Measurements from ENCODE around the gene ARHGAP29.

Gene ARHGAP29

DNA sequence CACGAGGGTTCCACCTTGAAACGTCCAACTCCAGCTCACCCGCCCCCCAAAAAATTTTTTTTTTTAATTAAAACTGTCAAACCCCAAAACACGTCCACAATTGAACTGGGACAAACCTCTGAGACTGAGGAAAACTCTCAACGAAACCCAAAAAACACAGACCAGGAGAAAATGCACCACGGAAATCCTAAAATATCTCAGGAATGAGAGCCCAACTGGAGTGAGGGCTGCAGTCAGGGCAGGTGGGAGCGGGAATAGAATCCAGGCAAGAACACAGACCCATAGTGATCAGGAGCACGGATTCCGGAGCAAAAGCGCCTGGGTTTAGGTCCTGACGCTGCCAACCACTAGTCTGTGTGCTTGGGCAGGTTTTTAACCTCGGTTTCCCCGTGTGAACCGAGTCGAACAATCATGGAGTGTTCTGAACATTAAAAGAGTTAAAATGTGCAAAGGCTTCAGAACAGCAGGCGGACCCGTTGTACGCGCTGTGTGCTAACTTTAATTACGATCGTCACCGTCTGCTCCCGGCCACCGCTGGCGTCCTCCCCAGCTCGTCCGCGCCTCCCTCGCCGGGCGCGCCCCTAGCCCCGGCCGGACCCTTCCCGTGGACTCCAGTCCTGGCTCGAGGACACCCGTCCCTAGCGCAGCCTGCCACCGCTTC lies 624 bp downstream of the ARHGAP29 start:
- DNase-seq (ENCODE audit: low read depth in 2 of 3, low spot score in 1 of 3), result no peak

DNA sequence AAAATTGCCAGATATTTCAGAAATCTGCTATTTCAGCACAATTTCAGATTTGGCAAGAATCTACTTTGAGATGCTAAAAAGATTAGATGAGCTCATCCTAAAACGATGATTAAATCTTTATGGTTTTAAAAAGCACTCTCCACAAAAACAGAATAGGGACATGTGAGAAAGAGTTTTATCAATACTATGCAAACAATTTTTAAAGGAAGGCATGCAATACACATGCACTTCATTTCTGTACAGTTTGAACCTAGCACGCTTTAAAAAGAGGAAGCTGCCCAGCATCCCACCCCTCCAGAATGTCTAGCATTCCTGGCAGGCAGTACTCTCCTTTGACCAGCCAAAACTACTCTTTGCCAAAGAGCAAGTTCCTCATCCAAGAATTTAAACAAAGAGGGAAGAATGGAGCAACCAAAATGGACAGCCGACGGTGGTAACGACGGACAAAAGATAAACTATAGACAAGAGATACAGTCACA lies 1.3 kb downstream of the ARHGAP29 start:
- DNase-seq (ENCODE audit: low read depth in 2 of 3, low spot score in 1 of 3), result no peak

DNA sequence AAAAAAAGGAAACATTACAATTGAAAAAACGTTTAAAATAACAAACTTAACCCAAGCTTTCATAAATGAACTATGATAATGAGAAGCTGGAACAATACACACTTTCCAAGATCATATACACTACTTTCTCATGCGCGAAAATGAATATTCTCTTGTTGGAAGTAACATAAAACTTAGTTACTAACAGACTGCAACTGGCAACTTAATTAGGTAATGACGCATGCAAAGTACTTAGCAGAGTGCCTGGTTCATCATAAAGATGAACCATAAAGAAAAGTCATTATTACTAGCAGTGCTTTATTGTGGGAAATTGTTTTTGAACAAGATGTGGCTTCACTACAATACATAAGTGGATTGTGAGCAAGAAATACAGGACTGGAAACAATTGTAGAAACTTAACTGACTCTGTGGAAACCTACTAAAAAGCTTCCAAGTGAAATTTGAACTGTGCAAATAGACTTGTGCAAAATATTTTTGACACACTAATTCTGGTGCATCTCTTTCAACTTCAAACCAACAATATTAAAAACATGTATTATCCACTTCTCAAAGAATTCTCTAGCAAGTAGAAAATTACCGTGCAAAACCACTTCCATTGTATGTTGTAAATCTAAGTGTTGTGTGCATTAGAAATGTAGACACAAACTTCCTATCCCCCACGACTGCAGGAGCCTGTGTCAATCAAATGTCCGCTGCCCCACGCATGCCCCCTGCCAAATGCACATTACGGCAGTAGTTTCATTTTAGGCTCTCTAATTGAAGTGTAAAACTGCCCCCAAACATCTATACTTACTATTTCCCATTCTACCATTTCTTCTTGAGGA lies 2.0 kb downstream of the ARHGAP29 start:
- no peak for DNase-seq (ENCODE audit: low read depth in 2 of 3, low spot score in 1 of 3)

DNA sequence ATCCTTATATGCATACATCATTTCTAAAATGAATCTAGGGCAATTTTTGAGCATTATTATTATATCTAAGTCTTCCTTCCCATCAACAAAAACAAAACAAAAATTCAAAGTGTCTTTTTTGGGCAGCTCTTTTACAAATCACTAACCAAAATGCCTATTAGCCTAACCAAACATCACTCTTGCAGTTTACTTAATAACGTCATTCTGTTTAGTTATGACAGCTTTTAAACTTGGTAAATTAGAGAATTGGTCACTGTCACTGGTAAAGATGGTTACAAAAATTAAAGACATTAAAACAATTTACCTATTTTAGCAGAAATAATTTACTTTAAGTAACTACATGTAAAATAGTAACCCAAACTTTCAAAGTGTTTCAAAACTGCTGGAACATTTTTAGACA lies 2.8 kb downstream of the ARHGAP29 start:
- no peak for DNase-seq (ENCODE audit: low read depth in 2 of 3, low spot score in 1 of 3)

DNA sequence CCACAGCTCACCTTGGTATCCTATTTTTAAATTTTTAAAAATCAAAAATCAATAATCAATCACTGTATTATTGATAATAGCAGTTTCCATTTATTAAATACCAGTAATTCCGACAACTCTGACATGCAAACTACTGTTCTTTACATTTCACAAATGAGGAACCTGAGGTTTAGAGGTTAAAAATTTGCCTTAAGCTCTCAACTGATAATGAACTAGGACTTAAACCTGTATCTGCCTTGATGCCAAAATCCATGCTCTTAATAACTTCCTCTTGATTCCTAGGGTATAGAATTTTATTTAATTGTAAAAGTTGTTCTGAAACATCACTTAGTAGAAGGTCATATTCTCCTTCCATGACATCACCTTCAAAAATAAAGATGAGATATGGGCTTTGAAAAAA lies 5.6 kb downstream of the ARHGAP29 start:
- no peak for DNase-seq (ENCODE audit: low read depth in 2 of 3, low spot score in 1 of 3)

DNA sequence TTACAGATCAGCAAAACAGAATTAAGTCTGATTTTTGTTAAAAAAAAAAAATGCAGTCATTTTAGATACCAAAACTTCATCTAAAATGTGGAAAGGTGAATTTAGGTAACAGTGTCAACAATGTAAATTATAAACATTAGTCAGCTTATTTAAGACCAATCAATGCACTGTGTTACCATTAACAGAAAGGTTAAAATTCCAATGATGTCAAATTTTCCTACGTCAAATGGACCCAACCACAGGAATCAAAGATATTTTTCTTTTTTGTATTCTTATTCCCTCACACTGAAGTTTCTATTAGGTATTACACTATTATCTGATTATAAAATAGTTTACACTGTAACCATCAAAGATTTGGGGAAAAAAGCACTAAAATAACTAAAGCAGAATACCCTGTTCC lies 6.5 kb downstream of the ARHGAP29 start:
- DNase-seq (ENCODE audit: low read depth in 2 of 3, low spot score in 1 of 3), result no peak

DNA sequence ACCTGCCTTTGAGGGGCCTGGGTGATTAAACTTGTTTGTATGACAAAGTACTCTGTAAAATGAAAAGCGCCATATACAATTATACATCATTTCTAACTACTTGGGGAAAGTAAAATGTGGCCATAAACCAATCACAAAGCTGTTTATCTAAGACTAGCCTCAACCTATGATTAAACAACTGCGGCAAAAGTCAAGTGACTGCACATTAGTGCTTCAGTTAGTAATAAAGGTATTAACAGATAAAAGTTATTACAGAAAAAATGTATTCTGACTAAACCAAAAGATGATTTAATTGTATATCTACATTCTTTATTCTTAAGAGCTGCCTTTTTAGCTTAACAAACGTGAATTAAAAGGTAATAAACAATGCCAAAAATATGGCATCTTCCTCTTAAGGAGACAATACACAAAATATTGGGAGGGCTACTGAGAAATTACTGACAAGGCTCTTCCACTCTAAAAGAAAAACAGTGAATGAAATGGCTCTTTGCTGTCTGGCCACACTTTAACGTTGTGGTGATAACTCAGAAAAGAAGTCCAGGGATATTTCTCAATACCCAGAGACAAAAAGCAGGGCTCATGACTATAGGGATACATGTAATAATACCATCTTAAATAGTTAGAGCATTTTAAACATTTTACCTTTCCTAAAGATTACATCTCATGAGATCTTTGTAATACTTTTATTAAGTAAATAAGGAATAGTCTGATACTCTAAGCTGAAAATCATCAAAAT lies 8.6 kb downstream of the ARHGAP29 start:
- DNase-seq (ENCODE audit: low read depth in 2 of 3, low spot score in 1 of 3), result no peak

DNA sequence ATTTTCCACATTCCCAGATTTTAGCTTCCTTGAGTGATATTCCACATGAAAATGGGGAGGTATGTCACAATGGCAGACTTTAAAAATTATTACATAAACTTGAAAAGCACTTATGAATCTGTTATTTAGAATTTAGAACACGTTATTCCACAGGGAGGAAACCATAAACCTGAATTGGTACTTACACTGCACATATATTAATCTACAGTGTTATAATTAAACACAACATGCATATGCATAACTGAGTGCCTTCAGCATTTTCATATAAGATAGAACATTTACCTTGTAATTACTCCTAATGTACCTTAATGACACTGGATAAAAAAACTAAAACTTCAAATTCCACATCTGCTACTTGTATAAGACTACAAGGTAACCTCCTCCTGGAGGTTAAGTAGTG lies 9.8 kb downstream of the ARHGAP29 start:
- no peak for DNase-seq (ENCODE audit: low read depth in 2 of 3, low spot score in 1 of 3)

DNA sequence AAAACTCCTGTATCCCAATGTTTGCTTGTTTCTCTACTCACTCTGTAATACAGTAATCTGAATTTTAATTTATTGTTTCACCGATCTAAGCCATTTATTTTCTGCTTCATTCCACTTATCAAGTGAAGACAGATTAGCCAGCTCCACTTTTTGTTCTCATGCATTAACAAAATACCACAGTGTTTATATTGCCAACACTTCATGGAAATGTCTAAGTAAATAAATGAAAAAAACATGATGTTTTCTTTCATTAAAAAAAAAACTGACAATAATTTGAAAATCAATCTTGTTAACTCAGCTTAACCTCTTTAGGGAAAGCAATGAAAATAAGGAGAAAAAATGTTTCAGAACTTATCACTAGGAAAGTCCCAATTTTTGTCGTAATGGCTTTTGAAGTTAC lies 11.5 kb downstream of the ARHGAP29 start:
- DNase-seq (ENCODE audit: low read depth in 2 of 3, low spot score in 1 of 3), result no peak

DNA sequence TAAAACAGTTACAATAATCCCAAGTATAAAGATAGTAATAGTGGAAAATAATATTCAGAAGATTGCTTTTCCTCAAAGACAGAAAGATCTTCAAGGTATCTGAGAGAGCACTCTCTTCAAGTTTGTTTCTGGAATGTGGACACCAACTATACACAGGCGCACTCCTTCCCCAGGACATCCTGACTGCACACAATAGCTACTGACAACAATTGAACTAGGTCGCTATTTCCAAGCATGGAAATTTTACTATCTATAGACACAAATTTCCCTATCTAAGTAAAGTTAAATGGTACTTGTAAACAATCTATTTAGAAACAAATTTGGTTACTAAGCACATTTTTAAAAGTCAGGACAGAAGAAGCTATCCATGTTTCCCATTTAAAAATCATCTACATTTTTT lies 19.1 kb downstream of the ARHGAP29 start:
- no peak for DNase-seq (ENCODE audit: low read depth in 2 of 3, low spot score in 1 of 3)

DNA sequence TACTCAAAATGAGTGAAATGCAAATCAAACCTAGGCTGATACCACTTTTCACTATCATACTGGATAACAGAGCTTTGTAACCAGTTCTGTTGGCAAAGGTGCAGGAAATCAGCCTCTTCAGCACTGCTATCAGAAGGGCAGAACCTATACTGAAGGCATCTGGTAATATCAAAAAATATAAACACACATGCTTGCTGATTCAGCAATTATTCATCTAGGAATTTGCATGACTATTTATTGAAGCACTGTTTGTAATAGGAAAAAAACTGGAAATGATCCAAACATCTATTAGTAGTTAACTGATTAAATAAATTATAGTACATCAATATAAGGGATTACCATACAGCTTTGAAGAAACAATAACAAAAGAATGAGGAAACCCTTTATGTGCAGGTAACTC lies 21.4 kb downstream of the ARHGAP29 start:
- no peak for DNase-seq (ENCODE audit: low read depth in 2 of 3, low spot score in 1 of 3)

DNA sequence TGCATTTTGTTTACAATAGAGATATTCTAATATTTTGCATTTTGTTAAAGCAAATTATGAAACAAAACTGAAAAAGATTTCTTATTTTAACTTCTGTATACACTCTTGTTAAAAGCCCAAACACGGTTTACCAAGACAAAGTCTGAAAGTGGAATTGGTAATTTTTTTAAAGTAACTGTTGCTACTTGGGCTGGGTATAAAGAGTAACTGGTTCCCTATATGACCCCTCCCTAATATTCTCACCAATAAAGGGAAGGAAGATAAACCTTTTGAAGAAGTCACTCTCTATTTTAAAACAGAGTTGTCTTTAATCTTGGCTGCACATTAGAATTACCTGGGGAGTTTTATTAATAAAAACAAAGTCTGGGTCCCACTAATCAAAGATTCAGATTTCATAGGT lies 27.4 kb downstream of the ARHGAP29 start:
- no peak for DNase-seq (ENCODE audit: low read depth in 2 of 3, low spot score in 1 of 3)

DNA sequence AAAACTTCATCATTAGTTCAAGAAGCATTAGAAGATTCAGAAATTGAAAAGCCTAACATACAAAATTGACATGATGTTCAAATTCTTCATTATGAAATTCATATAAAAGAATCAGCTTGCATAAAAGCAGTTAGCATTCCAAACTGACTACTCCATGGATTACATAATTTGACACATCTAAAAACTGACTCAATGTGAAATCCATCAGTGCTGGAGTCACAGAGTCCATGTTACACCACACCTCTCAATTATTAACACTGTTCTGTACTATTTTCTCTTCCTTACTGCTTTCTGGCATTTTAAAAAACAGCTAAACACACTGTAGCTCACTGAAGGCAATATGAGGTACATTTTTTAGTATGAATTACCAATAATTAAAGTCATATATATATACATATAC lies 28.0 kb downstream of the ARHGAP29 start:
- DNase-seq (ENCODE audit: low read depth in 2 of 3, low spot score in 1 of 3), result no peak

DNA sequence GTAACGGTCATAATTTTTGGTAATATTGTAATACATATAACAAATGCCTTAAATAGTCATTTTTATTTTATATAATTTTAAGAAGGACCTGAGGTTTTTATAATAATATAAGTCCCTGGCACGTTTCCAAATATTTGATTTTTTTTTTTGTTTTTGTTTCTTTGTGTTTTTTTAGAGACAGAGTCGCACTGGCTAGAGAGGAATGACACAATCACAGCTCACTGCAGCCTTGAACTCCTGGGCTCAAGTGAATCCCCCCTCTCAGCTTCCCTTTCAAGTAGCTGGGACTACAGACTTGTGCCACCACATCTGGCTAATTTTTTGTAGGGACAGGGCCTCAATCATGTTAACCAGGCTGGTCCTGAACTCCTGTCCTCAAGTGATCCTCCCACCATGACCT lies 29.7 kb downstream of the ARHGAP29 start:
- DNase-seq (ENCODE audit: low read depth in 2 of 3, low spot score in 1 of 3), result no peak

DNA sequence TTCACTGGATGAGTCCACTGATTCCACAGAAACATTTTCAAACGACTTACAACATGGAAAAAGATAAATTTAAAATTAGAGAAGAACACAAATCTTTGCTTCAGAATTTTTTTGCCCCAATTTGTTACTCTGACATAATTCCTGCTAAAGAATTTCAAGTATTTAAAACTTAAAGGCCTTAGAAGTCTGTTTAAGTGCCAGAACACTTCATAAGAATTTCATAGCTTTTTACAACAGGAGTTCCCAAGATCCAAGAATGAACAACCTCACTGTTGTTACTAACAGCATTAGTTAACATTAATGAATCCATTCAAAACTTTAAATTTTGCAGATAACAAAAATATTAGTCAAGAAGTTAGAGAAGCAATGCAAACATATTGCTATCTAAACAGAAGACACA lies 31.7 kb downstream of the ARHGAP29 start:
- DNase-seq (ENCODE audit: low read depth in 2 of 3, low spot score in 1 of 3), result no peak

DNA sequence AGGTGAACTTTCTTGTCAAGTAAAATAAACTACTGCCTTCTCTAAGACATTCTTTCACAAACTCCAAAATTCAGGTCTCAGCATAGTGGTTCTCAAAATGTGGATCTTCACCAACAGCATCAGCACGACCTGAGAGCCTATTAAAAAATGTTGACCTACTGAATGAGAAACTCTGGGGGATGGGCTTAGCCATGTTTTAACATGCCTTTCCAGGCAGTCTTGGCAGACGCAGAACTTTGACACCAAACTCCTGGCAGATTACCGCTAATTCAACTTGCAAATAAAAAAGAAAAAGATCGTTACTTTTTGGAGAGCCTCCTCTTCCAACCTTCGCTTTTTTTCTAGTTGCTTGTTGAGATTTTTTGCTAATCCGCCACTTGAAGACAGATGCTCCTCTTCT lies 35.1 kb downstream of the ARHGAP29 start:
- DNase-seq (ENCODE audit: low read depth in 2 of 3, low spot score in 1 of 3), result no peak

DNA sequence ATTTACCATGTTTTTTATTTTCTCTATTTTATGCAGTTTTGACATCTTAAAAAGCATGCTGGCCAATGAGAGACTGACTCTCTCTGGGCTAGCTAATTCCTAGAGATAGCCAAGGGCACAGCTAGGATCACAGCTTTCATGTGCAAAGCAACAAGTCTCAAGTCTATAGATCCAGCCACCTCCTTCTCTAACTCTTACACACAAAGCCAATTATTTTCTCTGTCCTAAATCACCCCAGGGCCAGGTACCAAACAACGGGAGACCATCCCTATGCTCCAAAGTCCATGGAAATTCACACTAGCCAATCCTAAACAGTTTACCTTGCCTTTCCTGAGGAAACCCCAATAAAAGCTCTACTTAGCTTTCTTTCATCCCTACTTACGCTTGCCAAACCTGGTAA lies 38.0 kb downstream of the ARHGAP29 start:
- DNase-seq (ENCODE audit: low read depth in 2 of 3, low spot score in 1 of 3), result no peak

DNA sequence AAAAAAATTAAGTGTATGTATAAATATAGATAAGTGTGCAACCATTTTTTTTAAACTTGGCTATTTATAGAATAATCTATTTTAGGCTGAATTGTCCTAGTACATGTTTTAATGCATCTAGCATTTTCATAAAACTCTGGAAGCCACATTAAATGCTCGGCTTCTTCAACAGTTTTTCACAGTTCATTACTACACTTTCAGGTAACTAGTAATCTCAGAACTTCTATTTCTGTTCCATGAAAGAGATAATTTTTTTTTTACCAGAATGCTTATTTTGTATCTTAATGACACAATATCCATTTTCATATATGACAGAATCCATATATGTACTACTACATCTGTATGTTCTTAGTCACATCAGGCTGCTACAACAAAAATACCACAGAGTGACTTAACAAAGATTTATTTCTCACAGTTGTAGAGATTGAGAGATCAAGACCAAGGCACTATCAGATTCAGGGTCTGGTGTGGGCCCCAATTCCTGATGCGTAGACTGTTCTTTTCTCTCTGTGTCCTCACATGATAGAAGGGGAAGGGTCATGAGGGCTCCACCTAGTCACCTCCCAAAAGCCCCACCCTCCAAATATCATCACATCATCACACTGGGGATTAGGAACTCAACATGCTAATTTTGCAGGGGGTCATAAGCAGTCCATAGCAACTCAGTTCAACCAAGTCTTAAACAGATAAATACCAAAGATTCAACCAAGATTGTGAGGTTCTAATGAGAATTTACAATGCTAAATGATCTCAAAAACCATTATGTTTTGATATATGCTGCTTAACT lies 43.1 kb downstream of the ARHGAP29 start:
- no peak for DNase-seq (ENCODE audit: low read depth in 2 of 3, low spot score in 1 of 3)

DNA sequence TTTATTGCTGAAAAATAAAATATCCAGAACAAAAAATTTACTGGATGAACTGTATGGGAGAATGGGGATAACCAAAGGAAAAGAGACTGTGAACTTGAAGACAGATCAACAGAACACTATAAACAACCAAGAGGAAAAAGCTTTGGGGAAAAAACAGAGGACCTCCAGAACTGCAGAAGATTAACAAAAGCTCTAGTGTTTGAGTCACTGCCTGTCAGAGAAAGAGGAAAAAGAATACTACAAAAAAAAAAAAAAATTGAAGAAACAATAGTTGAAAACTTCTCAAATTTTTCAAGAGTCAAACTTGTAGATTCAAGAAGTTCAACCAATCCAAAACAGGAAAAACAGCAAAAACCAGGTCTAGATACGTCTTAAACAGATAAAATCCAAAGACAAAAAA lies 44.3 kb downstream of the ARHGAP29 start:
- DNase-seq (ENCODE audit: low read depth in 2 of 3, low spot score in 1 of 3), result no peak

DNA sequence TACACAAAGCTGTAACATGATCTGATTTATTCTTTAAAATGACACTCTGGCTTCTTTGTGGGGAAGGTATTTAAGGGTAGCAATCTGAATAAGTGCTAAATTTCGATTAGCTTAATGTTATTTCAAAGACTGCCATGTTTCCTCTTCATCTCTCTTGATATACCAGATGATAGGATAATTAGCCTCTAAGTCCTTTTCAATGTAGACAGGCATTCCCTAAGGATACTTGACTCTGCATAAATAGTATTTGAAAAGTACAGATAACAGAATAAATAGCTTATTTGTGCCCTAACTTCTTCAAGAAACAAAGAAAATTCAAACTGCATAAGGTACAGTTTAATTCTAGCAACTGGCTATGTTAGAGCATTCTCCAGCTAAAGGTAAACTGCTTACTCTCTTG lies 46.2 kb downstream of the ARHGAP29 start:
- no peak for DNase-seq (ENCODE audit: low read depth in 2 of 3, low spot score in 1 of 3)

DNA sequence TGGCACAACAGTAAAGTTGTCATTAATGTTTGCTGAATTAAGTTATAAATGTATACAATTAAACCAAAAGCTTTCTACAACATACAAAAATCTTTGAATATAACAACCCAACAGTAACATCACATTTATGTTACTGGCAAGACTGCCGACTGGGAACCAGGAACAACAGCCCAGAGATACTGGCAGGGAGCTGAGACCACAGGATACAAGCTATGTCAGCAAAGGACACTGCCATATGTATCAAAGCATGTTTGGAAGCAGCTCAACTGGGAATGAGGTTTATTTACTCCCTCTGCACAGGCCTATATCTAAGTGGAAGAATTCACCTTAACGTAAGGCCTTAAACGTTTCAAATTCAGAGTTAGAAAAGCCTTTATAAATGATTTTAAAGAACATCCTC lies 50.4 kb downstream of the ARHGAP29 start:
- DNase-seq (ENCODE audit: low read depth in 2 of 3, low spot score in 1 of 3), result no peak

Data from stimulated activated CD4-positive, alpha-beta T cell treated with anti-CD3 and anti-CD28 coated beads, Interleukin-12 subunit alpha, Interleukin-12 subunit beta, amount 100 ng/mL, for 48 hours (primary cell).